Measurements from ENCODE around the gene RSPH6A.

The RSPH6A gene

GRCh38 chr19:45819769-45820168, 4.7 kb upstream of the RSPH6A start:
- Histone ChIP-seq H3K27me3 (ENCODE audit: low read length) (no peaks in the 10 kb centered on the region), H3K27ac (ENCODE audit: low read depth, low read length) (no peak overlapping the region), H2AFZ (ENCODE audit: low read depth, low read length, severe bottlenecking) (no peak overlapping the region), H3F3A (ENCODE audit: insufficient read depth) (peaks cover 3% of the 10 kb centered on the region; the same call in 1 of the 2 replicates), H3K9ac (ENCODE audit: low read length) (no peak overlapping the region), H3K79me2 (ENCODE audit: insufficient read depth, low read length) (no peaks in the 10 kb centered on the region), H3K9me2 (replicated peaks; ENCODE audit: insufficient read depth, low read length) (no peaks in the 10 kb centered on the region), H3K4me3 (ENCODE audit: insufficient read depth, low read length, poor library complexity, severe bottlenecking) (no peak overlapping the region), H3K36me3 (ENCODE audit: low read length) (no peaks in the 10 kb centered on the region), H4K20me1 (ENCODE audit: low read depth, low read length) (no peaks in the 10 kb centered on the region), H3K9me3 (ENCODE audit: insufficient read depth, low read length) (no peaks in the 10 kb centered on the region), H3K4me2 (ENCODE audit: low read depth, low read length, poor library complexity, severe bottlenecking) (no peak overlapping the region)
- TF ChIP-seq CTCF (IDR thresholded peaks at IDR 0.05; ENCODE audit: insufficient read depth, low read length, poor library complexity, severe bottlenecking) (no peak), EZH2phosphoT487 (conservative IDR thresholded peaks at IDR 0.05; ENCODE audit: low read length) (no peak)

GRCh38 chr19:45817725-45818301, 2.7 kb upstream of the RSPH6A start:
- Histone ChIP-seq H3K9ac (ENCODE audit: low read length) (no peak overlapping the region), H3K79me2 (ENCODE audit: insufficient read depth, low read length) (no peaks in the 10 kb centered on the region), H2AFZ (ENCODE audit: low read depth, low read length, severe bottlenecking) (no peak overlapping the region), H3K4me3 (ENCODE audit: insufficient read depth, low read length, poor library complexity, severe bottlenecking) (no peak overlapping the region), H3K9me2 (replicated peaks; ENCODE audit: insufficient read depth, low read length) (no peaks in the 10 kb centered on the region), H3K27me3 (ENCODE audit: low read length) (no peaks in the 10 kb centered on the region), H3K4me2 (ENCODE audit: low read depth, low read length, poor library complexity, severe bottlenecking) (no peak overlapping the region), H3F3A (ENCODE audit: insufficient read depth) (peaks cover 3% of the 10 kb centered on the region; the same call in 1 of the 2 replicates), H3K9me3 (ENCODE audit: insufficient read depth, low read length) (no peaks in the 10 kb centered on the region), H4K20me1 (ENCODE audit: low read depth, low read length) (no peaks in the 10 kb centered on the region), H3K27ac (ENCODE audit: low read depth, low read length) (peak overlapping the region; percentile 24; the same call in 1 of the 2 replicates), H3K36me3 (ENCODE audit: low read length) (no peaks in the 10 kb centered on the region)
- TF ChIP-seq EZH2phosphoT487 (conservative IDR thresholded peaks at IDR 0.05; ENCODE audit: low read length), result no peak
- TF ChIP-seq CTCF (IDR thresholded peaks at IDR 0.05; ENCODE audit: insufficient read depth, low read length, poor library complexity, severe bottlenecking), result no peak

- Histone ChIP-seq H3K4me2 (ENCODE audit: low read depth, low read length, poor library complexity, severe bottlenecking) (no peak overlapping the region), H3K27me3 (ENCODE audit: low read length) (no peaks in the 10 kb centered on the region), H4K20me1 (ENCODE audit: low read depth, low read length) (no peaks in the 10 kb centered on the region), H3K27ac (ENCODE audit: low read depth, low read length) (peak overlapping the region; percentile 24; the same call in 1 of the 2 replicates), H3F3A (ENCODE audit: insufficient read depth) (peaks cover 3% of the 10 kb centered on the region; the same call in 1 of the 2 replicates), H3K4me3 (ENCODE audit: insufficient read depth, low read length, poor library complexity, severe bottlenecking) (no peak overlapping the region), H2AFZ (ENCODE audit: low read depth, low read length, severe bottlenecking) (no peak overlapping the region), H3K9me2 (replicated peaks; ENCODE audit: insufficient read depth, low read length) (no peaks in the 10 kb centered on the region), H3K36me3 (ENCODE audit: low read length) (no peaks in the 10 kb centered on the region), H3K9ac (ENCODE audit: low read length) (no peak overlapping the region), H3K9me3 (ENCODE audit: insufficient read depth, low read length) (no peaks in the 10 kb centered on the region), H3K79me2 (ENCODE audit: insufficient read depth, low read length) (no peaks in the 10 kb centered on the region)
- TF ChIP-seq CTCF (IDR thresholded peaks at IDR 0.05; ENCODE audit: insufficient read depth, low read length, poor library complexity, severe bottlenecking) (peak; percentile 98), EZH2phosphoT487 (conservative IDR thresholded peaks at IDR 0.05; ENCODE audit: low read length) (no peak)
Observed at GRCh38 chr19:45817010-45817724, 2.1 kb upstream of the RSPH6A start.
